MM.1S (cell line): ENCODE data around the gene LMNA.

Experiments used
- EZH2 ChIP-seq: fragments of 300-600 bp; sonication (generic); optimal IDR thresholded peaks from 2 replicates; pipeline ENCODE3; 2017; ENCODE audit warnings: low read depth, mild to moderate bottlenecking, antibody characterized with exemption, low read length, mixed read lengths
- EZH2phosphoT487 ChIP-seq: fragments of 300-600 bp; sonication (generic); IDR thresholded peaks from 2 replicates; pipeline ENCODE4 v1.6.1; 2018; ENCODE audit warnings: antibody characterized with exemption, low read length
- TF ChIP-seq, protein P1 (sequence below): fragments of 300-600 bp; sonication (generic); IDR thresholded peaks from 2 replicates; pipeline ENCODE4 v1.5.1; 2016; ENCODE audit warnings: antibody characterized with exemption, low read length, mixed read lengths

DNA sequence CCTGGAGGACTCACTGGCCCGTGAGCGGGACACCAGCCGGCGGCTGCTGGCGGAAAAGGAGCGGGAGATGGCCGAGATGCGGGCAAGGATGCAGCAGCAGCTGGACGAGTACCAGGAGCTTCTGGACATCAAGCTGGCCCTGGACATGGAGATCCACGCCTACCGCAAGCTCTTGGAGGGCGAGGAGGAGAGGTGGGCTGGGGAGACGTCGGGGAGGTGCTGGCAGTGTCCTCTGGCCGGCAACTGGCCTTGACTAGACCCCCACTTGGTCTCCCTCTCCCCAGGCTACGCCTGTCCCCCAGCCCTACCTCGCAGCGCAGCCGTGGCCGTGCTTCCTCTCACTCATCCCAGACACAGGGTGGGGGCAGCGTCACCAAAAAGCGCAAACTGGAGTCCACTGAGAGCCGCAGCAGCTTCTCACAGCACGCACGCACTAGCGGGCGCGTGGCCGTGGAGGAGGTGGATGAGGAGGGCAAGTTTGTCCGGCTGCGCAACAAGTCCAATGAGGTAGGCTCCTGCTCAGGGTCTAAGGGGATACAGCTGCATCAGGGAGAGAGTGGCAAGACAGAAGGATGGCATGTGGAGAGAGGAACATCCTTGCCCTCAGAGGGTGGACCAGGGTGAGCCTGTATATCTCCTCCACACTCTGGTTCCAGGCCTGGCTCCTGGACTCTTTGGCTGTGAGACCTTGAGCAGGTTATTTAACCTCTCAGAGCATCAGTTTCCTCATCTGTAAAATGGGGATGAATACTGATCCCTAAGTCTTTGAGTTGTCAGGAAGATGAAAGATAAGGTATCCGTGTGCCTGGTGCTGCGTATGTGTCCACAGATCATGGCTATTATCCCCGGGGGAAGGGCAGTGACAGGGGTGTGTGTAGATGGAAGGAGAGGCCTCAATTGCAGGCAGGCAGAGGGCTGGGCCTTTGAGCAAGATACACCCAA, 21.7 kb downstream of the LMNA start:
- TF ChIP-seq, protein P1, sequence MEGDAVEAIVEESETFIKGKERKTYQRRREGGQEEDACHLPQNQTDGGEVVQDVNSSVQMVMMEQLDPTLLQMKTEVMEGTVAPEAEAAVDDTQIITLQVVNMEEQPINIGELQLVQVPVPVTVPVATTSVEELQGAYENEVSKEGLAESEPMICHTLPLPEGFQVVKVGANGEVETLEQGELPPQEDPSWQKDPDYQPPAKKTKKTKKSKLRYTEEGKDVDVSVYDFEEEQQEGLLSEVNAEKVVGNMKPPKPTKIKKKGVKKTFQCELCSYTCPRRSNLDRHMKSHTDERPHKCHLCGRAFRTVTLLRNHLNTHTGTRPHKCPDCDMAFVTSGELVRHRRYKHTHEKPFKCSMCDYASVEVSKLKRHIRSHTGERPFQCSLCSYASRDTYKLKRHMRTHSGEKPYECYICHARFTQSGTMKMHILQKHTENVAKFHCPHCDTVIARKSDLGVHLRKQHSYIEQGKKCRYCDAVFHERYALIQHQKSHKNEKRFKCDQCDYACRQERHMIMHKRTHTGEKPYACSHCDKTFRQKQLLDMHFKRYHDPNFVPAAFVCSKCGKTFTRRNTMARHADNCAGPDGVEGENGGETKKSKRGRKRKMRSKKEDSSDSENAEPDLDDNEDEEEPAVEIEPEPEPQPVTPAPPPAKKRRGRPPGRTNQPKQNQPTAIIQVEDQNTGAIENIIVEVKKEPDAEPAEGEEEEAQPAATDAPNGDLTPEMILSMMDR = no peak
- no peak for TF ChIP-seq EZH2
- no peak for TF ChIP-seq EZH2phosphoT487
